NCI-H446 (cell line): ENCODE data around the gene RNF4.
"Not testable (repeated sequence)": the region's sequence is repeated elsewhere in the genome, so short reads cannot be mapped to it uniquely, and the experiment has no call there.

Source experiments
- DNase-seq, 2 experiments: peaks; one replicate each; lab custom pipeline; 2025; lab: John Stamatoyannopoulos, UW

The RNF4 gene

GRCh38 chr4:2468456-2469191, at the start of gene RNF4:
Gene RNF4 (plus strand): TSS chr4:2469106. CDS start chr4:2490494, 21,388 bp downstream.
- peak; percentile 76 to 92 for DNase-seq

- no peak for DNase-seq
These were observed 49.1 kb upstream of the RNF4 start for GRCh38 chr4:2419814-2420213.

GRCh38 chr4:2421928-2422327, 47.0 kb upstream of the RNF4 start:
- DNase-seq: no peak

GRCh38 chr4:2423066-2423465, 45.8 kb upstream of the RNF4 start:
- DNase-seq: no peak

GRCh38 chr4:2423695-2424094, 45.2 kb upstream of the RNF4 start:
- DNase-seq: no peak

- DNase-seq: no peak
These were observed 44.3 kb upstream of the RNF4 start for GRCh38 chr4:2424581-2424980.

- no peak for DNase-seq
These were observed 43.4 kb upstream of the RNF4 start for GRCh38 chr4:2425386-2426068.

- DNase-seq: no peak
These were observed 42.9 kb upstream of the RNF4 start for GRCh38 chr4:2426069-2426397.

- DNase-seq: no peak
These were observed 42.1 kb upstream of the RNF4 start for GRCh38 chr4:2426711-2427275.

- no peak for DNase-seq
These were observed 41.2 kb upstream of the RNF4 start for GRCh38 chr4:2427383-2428334.

- DNase-seq: no peak
These were observed 40.3 kb upstream of the RNF4 start for GRCh38 chr4:2428496-2429213.

- not testable (repeated sequence) for DNase-seq
These were observed 38.8 kb upstream of the RNF4 start for GRCh38 chr4:2429945-2430757.

- DNase-seq: no peak
These were observed 36.9 kb upstream of the RNF4 start for GRCh38 chr4:2432004-2432403.

GRCh38 chr4:2432991-2433530, 35.8 kb upstream of the RNF4 start:
- DNase-seq: no peak

GRCh38 chr4:2433609-2434350, 35.1 kb upstream of the RNF4 start:
- no peak for DNase-seq

GRCh38 chr4:2434420-2434819, 34.5 kb upstream of the RNF4 start:
- DNase-seq: no peak

- no peak for DNase-seq
These were observed 32.6 kb upstream of the RNF4 start for GRCh38 chr4:2436301-2436700.

- DNase-seq: no peak
These were observed 32.0 kb upstream of the RNF4 start for GRCh38 chr4:2436761-2437474.
